K562 (cell line): ENCODE data around the gene AHCYL2. TPM values are rescaled to one million over a fixed set of nuclear protein-coding genes. Genes with fewer than 3 reads are reported as not detected.

Experiments used
- AFF4 ChIP-seq: sonication (generic); formaldehyde crosslinking; IDR thresholded peaks from 2 replicates; pipeline ENCODE4 v1.8.0; 2023; ENCODE audit warnings: mild to moderate bottlenecking, missing genetic modification reagents
- CBFA2T2 ChIP-seq: fragments of 450-650 bp; conservative IDR thresholded peaks from 2 replicates; pipeline ENCODE4 v1.6.1; 2017; ENCODE audit warnings: mild to moderate bottlenecking
- CLOCK ChIP-seq: fragments of 250-450 bp; sonication (Bioruptor Pico); IDR thresholded peaks from 2 replicates; pipeline ENCODE4 v1.4.0; 2020; ENCODE audit warnings: mild to moderate bottlenecking, moderate library complexity, borderline replicate concordance
- CXXC5 ChIP-seq: fragments of 250-450 bp; sonication (Bioruptor Pico); IDR thresholded peaks from 2 replicates; pipeline ENCODE4 v1.8.0; 2022; ENCODE audit warnings: inconsistent platforms, mild to moderate bottlenecking, moderate library complexity
- JUND ChIP-seq, 2 experiments: IDR thresholded peaks; 2 replicates in 1 of 2; 3 replicates in 1 of 2; pipeline ENCODE4 v1.6.1; 2011; ENCODE audit warnings: borderline replicate concordance in 2 of 2, low read depth in 2 of 2, low read length in 2 of 2, improper control_type of control experiment in 1 of 2, missing biosample characterization in 1 of 2, missing genetic modification characterization in 1 of 2, missing genetic modification reagents in 1 of 2
- KHSRP ChIP-seq: fragments of 450-650 bp; IDR thresholded peaks from 2 replicates; pipeline ENCODE4 v1.6.1; 2017
- NRF1 ChIP-seq, 2 experiments: fragments of 450-650 bp; IDR thresholded peaks in 1 of 2; conservative IDR thresholded peaks in 1 of 2; 2 replicates each; pipeline ENCODE4 v1.6.1; 2014; ENCODE audit warnings: mild to moderate bottlenecking in 2 of 2
- RBM14 ChIP-seq: fragments of 200-400 bp; formaldehyde crosslinking; IDR thresholded peaks from 2 replicates; pipeline ENCODE4 v1.6.1; 2018; ENCODE audit warnings: low read depth, mild to moderate bottlenecking, low read length, moderate library complexity, borderline replicate concordance; ENCODE audit not compliant: insufficient read depth
- RCOR1 ChIP-seq, 2 experiments: IDR thresholded peaks; 2 replicates each; pipeline ENCODE4 v1.6.1; 2012; ENCODE audit warnings: low read depth in 2 of 2, low read length in 2 of 2, borderline replicate concordance in 1 of 2, improper control_type of control experiment in 1 of 2
- RHOXF2B ChIP-seq: fragments of 250-450 bp; sonication (Bioruptor Pico); conservative IDR thresholded peaks from 2 replicates; pipeline ENCODE4 v1.5.1; 2021
- SETDB1 ChIP-seq: IDR thresholded peaks from one replicate; pipeline ENCODE4 v1.6.1; 2012; ENCODE audit warnings: low read length, control low read depth, inconsistent platforms
- VEZF1 ChIP-seq: fragments of 200-800 bp; sonication (Bioruptor generic); IDR thresholded peaks from 2 replicates; pipeline ENCODE4 v1.6.1; 2017; ENCODE audit warnings: missing genetic modification characterization, missing compliant biosample characterization
- ZNF507 ChIP-seq: conservative IDR thresholded peaks from 2 replicates; pipeline ENCODE4 v1.6.1; 2017; ENCODE audit warnings: missing genetic modification characterization, missing compliant biosample characterization
- polyA plus RNA-seq, 8 experiments: library from polyadenylated mRNA; depleted of rRNA in 4 of 8; stranded (reverse) in 5 of 8; unstranded in 3 of 8; fragments of >200 nt; fragmentation: Nextera tagmentation in 2 of 8; fragmentation: Illumina TruSeq in 1 of 8; extraction: Ambion mirVana in 2 of 8; extraction: Trizol in 1 of 8; gene quantifications; 2 replicates each; pipeline versions ENCODE4 v1.2.1 to v1.2.3, GENCODE V29; 2011 to 2014; ENCODE audit warnings: inconsistent platforms in 1 of 8, missing spikeins in 1 of 8
- total RNA-seq, 7 experiments: library from RNA; depleted of rRNA in 6 of 7; stranded (reverse); fragments of >200 nt in 6 of 7; fragmentation: Illumina TruSeq in 2 of 7; extraction: Trizol in 2 of 7; gene quantifications; 2 replicates each; pipeline versions ENCODE4 v1.2.1 to v1.2.3, GENCODE V29; 2011 to 2021; ENCODE audit warnings: low replicate concordance in 1 of 7

Gene AHCYL2
- total and polyA plus RNA-seq, 9 of the 15 experiments (the other 6 are each of a cell fraction or from before 2014, with no cell fraction given): 0.93 to 10.5 (median 5.2) TPM

GRCh38 chr7:129401967-129402860 lies 177.4 kb downstream of the AHCYL2 start (continued):
- no peak for TF ChIP-seq RBM14
- no peak for TF ChIP-seq ZNF507 (tag)
- no peak for TF ChIP-seq CBFA2T2
- no peak for TF ChIP-seq NRF1 (conservative IDR thresholded peaks at IDR 0.05 in 1 of 2, IDR thresholded peaks at IDR 0.05 in 1 of 2)
- no peak for TF ChIP-seq KHSRP
- TF ChIP-seq RCOR1 (IDR thresholded peaks at IDR 0.05; ENCODE audit: borderline replicate concordance in 1 of 2, low read depth in 2 of 2, low read length in 2 of 2): peak in 1 of 2 experiments; percentile 37; a peak in 1 of 4 replicates
- no peak for TF ChIP-seq AFF4
- TF ChIP-seq CXXC5 (CRISPR knock-in tag): 0 out of 2 replicates have a peak, but pooled peaks have one; percentile 27
- no peak for TF ChIP-seq JUND (IDR thresholded peaks at IDR 0.05; ENCODE audit: borderline replicate concordance, low read depth, low read length)
- TF ChIP-seq JUND (tag; IDR thresholded peaks at IDR 0.05; ENCODE audit: borderline replicate concordance, low read depth, low read length): 0 out of 3 replicates have a peak, but pooled peaks have one; percentile 14
- no peak for TF ChIP-seq CLOCK (CRISPR knock-in tag)
- TF ChIP-seq RHOXF2B (CRISPR knock-in tag): no peak
- TF ChIP-seq SETDB1: no peak
- peak; percentile 20; the same call in 1 of the 2 replicates for TF ChIP-seq VEZF1 (CRISPR knock-in tag)
